OCI-LY3 (cell line): ENCODE data around the gene CDK4.

ENCODE experiments used
- EZH2phosphoT487 ChIP-seq: fragments of 200-600 bp; shearing (Covaris generic); IDR thresholded peaks from 2 replicates; pipeline ENCODE4 v1.6.1; 2018; ENCODE audit warnings: antibody characterized with exemption, mixed run types, low read depth
- TF ChIP-seq, protein P1 (sequence below): fragments of 200-600, 300-600 bp; sonication (generic); IDR thresholded peaks from 2 replicates; pipeline ENCODE4 v1.5.1; 2014; ENCODE audit warnings: antibody characterized with exemption, low read length, low read depth

DNA sequence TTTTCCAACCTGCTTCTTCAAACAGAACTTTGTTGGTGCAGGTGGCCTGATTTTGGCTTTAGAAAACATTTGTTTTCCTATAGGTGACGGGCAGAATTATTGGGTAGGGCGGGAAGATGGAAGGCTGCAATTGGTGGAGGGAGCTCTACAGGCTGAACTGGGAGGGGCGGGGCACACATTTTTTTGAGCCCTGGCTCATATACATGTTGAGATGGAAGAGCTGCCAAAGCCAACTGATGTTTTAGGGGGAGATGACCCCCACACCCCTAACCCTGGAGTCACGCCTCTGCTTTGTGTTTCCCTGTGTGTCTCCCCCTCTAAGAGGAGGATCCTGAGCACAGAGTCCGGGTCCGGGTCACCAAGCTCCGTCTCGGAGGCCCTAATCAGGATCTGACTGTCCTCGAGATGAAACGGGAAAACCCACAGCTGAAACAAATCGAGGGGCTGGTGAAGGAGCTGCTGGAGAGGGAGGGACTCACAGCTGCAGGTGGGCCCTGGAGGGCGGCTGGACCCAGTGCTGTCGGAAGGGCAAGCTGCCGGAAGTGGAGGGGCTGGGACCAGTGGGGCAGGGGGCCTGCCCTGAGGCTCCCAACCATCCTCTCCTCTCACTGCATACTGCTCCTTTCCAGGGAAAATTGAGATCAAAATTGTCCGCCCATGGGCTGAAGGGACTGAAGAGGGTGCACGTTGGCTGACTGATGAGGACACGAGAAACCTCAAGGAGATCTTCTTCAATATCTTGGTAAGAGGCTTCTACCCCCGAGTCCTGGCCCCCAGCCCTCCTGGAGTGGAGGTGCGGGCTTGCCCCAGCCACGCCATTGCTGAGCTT, 32.1 kb downstream of the CDK4 start:
- TF ChIP-seq, protein P1, sequence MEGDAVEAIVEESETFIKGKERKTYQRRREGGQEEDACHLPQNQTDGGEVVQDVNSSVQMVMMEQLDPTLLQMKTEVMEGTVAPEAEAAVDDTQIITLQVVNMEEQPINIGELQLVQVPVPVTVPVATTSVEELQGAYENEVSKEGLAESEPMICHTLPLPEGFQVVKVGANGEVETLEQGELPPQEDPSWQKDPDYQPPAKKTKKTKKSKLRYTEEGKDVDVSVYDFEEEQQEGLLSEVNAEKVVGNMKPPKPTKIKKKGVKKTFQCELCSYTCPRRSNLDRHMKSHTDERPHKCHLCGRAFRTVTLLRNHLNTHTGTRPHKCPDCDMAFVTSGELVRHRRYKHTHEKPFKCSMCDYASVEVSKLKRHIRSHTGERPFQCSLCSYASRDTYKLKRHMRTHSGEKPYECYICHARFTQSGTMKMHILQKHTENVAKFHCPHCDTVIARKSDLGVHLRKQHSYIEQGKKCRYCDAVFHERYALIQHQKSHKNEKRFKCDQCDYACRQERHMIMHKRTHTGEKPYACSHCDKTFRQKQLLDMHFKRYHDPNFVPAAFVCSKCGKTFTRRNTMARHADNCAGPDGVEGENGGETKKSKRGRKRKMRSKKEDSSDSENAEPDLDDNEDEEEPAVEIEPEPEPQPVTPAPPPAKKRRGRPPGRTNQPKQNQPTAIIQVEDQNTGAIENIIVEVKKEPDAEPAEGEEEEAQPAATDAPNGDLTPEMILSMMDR: no peak
- no peak for TF ChIP-seq EZH2phosphoT487
